OCI-LY3 (cell line): Measurements from ENCODE around the gene FAM210B.

Source experiments
- EZH2phosphoT487 ChIP-seq: fragments of 200-600 bp; shearing (Covaris generic); IDR thresholded peaks from 2 replicates; pipeline ENCODE4 v1.6.1; 2018; ENCODE audit warnings: antibody characterized with exemption, mixed run types, low read depth
- TF ChIP-seq, protein P1 (sequence below): fragments of 200-600, 300-600 bp; sonication (generic); IDR thresholded peaks from 2 replicates; pipeline ENCODE4 v1.5.1; 2014; ENCODE audit warnings: antibody characterized with exemption, low read length, low read depth

DNA sequence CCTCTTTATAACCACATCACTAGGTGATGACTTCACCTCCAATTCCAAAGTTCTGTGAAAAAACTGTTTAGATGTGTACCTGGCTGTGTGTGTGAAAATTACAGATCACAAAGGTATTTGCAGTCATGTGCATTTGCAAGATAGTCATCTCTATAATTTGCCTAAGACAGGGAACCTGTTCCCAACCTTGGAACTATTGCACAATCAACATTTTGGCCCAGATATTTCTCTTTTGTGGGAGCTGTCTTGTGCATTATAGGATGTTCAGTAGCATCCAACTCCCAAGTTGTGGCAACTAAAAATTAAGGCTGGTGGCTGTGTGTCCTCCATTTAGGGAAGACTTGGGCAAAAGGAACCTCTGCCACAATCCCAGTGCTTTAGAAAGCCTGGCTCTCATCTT is 34.0 kb upstream of the FAM210B start:
- TF ChIP-seq, protein P1, sequence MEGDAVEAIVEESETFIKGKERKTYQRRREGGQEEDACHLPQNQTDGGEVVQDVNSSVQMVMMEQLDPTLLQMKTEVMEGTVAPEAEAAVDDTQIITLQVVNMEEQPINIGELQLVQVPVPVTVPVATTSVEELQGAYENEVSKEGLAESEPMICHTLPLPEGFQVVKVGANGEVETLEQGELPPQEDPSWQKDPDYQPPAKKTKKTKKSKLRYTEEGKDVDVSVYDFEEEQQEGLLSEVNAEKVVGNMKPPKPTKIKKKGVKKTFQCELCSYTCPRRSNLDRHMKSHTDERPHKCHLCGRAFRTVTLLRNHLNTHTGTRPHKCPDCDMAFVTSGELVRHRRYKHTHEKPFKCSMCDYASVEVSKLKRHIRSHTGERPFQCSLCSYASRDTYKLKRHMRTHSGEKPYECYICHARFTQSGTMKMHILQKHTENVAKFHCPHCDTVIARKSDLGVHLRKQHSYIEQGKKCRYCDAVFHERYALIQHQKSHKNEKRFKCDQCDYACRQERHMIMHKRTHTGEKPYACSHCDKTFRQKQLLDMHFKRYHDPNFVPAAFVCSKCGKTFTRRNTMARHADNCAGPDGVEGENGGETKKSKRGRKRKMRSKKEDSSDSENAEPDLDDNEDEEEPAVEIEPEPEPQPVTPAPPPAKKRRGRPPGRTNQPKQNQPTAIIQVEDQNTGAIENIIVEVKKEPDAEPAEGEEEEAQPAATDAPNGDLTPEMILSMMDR: no peak
- no peak for TF ChIP-seq EZH2phosphoT487
